Upper lobe of right lung (tissue), 1 donor: ENCODE data around the gene IGSF10. TPM values are rescaled to one million over a fixed set of nuclear protein-coding genes. Genes with fewer than 3 reads are reported as not detected.

Source experiments
- total RNA-seq: library from RNA; stranded (reverse); fragmentation: NEBNext Ultra II Directional; extraction: Animal tissue kit (Norgen Biotek cat#: 25700); gene quantifications from one replicate; pipeline ENCODE4 v1.2.1, GENCODE V29; 2021
- donor health status: DM: no; HTN: yes; CAD: no; lungs with severe emphysema.

Gene IGSF10
- total RNA-seq, 1 donor from 2014 or later, result 32.4 TPM

Other genes starting within 250 kb of the IGSF10 start
- gene P2RY14, start 182.5 kb downstream of the IGSF10 start, total RNA-seq, result 7.2 TPM
- 0.67 TPM for gene GPR87, start 144.2 kb downstream of the IGSF10 start, total RNA-seq
- 8.2 TPM for gene P2RY13, start 131.5 kb downstream of the IGSF10 start, total RNA-seq
- 3.1 TPM for gene P2RY12, start 76.3 kb downstream of the IGSF10 start, total RNA-seq